ENCODE measurements around the gene PABPN1L.

DNA sequence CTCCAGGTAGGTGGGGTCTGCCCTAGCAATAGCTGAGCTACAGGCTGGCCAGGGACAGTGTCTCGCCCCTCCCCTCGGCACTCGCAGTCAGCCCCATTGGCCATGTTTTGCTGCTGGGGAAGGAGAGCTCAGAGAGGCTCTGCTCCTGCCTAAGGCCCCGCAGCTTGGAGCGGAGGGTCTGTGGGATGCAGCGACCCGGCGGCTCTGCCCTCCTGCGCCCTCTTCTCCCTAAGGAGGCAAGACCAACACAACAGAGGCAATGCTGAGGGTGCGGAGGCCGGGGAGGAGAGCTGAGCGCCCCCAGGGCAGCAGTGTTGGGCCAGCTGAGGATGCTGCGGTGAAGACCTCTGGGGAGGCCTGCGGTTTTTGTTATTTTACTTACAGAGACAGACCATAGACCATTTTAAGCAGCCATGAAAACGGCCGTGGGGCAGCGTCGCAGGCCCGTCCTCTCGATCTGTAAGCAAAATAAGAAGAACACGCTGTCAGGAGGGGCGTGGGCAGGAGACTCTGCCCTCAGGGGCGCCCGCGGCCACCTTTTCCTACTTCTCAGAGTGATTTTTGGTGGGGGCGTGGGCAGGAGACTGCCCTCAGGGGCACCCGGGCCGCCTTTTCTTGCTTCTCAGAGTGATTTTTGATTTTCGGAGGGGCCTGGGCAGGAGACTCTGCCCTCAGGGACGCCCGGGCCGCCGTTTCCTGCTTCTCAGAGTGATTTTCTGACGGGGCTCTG lies 31.4 kb upstream of the PABPN1L start:
- TF ChIP-seq CTCF (IDR thresholded peaks at IDR 0.05) (no peak), EP300 (IDR thresholded peaks at IDR 0.05) (no peak), POLR2AphosphoS5 (IDR thresholded peaks at IDR 0.05) (no peak)

All from sigmoid colon (tissue), 4 donors.